ENCODE data around the gene PROSER2. TPM values are rescaled to one million over a fixed set of nuclear protein-coding genes. Genes with fewer than 3 reads are reported as not detected.

Gene PROSER2
- total RNA-seq, 1 experiment from 2014 or later = 10.6 TPM

DNA sequence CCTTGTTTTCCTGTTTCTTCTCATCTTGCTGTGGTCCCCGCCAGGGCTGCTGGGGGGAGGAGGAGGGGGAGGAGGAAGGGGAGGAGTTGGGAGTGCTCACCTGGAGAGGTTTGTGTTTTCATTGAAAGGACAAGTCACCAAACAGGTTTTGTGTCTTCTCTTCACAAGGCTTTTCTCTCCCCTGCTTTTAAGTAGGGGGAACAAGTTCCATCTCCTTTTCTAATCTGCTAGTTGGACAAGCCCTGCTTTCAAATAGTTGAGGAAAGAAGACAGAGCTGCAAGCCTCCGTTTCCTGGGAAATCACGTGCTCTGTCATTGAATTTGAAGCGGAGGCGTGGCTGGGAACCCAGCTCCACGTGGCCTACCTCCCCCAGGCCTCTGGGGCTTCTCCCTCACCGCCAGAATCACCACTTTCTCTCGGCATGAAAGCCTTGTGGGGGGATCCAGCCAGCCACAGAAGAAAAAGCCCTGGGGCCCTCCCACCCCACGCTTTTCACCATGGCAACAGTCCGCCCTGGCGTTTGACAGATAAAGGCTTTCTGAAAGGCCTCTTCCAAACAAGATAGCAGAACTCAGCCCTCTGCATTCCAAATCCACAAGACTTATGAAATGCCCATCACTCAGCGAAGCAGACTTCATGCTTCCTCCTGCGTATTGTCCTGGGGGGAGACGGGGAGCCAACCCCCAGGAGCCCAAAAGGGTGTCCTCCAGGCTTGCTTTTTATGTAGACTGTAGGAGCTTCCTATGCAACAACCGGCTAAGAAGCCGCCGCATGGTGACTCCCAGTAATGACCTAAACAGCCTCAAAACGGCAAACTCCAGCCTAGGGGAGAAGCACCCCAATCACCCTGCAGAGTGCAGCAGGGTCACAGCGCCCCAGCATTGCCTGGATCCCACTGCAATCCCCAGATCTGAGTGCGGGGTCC, 51.7 kb downstream of the PROSER2 start:
- Histone ChIP-seq H3K23me2 (ENCODE audit: insufficient read length, low read depth, low read length, poor library complexity, severe bottlenecking) (no peaks in the 10 kb centered on the region), H4K20me1 (ENCODE audit: control insufficient read depth, insufficient read depth, insufficient read length) (no peaks in the 10 kb centered on the region), H3K18ac (ENCODE audit: insufficient read length, low read depth, low read length) (peak overlapping the region; percentile 34), H3K4me2 (ENCODE audit: insufficient read depth, insufficient read length, low read length) (peak overlapping the region; percentile 34), H3K27me3 (ENCODE audit: insufficient read depth, low read length) (no peaks in the 10 kb centered on the region), H2BK15ac (ENCODE audit: low read depth, low read length) (no peak overlapping the region), H2BK5ac (ENCODE audit: insufficient read length, low read length) (no peak overlapping the region), H2BK120ac (ENCODE audit: low read depth, low read length, poor library complexity, severe bottlenecking) (no peak overlapping the region), H4K91ac (ENCODE audit: insufficient read length, low read depth, low read length) (peak overlapping the region; percentile 60), H3T11ph (ENCODE audit: low read length) (no peak overlapping the region), H2AFZ (ENCODE audit: low read length) (no peak overlapping the region), H2AK5ac (ENCODE audit: insufficient read length, low read length) (no peak overlapping the region), H4K5ac (ENCODE audit: insufficient read length, low read depth, low read length) (no peak overlapping the region), H2BK12ac (ENCODE audit: insufficient read length, low read depth, low read length) (no peak overlapping the region), H3K23ac (ENCODE audit: insufficient read length, low read depth, low read length) (no peak overlapping the region), H3K56ac (ENCODE audit: insufficient read length, low read depth, low read length) (no peak overlapping the region), H3K4ac (ENCODE audit: low read depth, low read length) (no peak overlapping the region), H2BK20ac (ENCODE audit: low read depth, low read length, poor library complexity, severe bottlenecking) (no peak overlapping the region), H3K79me1 (ENCODE audit: insufficient read depth, low read depth, low read length, poor library complexity, severe bottlenecking) (no peaks in the 10 kb centered on the region), H3K4me1 (ENCODE audit: insufficient read depth, low read length) (peaks cover 6% of the 10 kb centered on the region; the same call in 1 of the 2 replicates), H3K14ac (ENCODE audit: insufficient read depth, low read length) (peak overlapping the region; percentile 58; the same call in 1 of the 2 replicates), H4K8ac (replicated peaks; ENCODE audit: insufficient read length, low read depth, low read length) (no peak overlapping the region), H3K27ac (ENCODE audit: insufficient read length, low read depth, low read length) (no peak overlapping the region), H3K79me2 (ENCODE audit: insufficient read depth, low read length) (no peaks in the 10 kb centered on the region), H3K9ac (ENCODE audit: extremely low read depth, insufficient read length, low read length) (no peak overlapping the region), H3K9me3 (ENCODE audit: control insufficient read depth, low read depth, low read length) (no peaks in the 10 kb centered on the region)
- H3K36me3 Mint-ChIP-seq (ENCODE audit: insufficient read depth in 1 of 3, low read depth in 3 of 3) = no peaks in the 10 kb centered on the region
- peaks cover 26 to 30% of the 10 kb centered on the region in 2 experiments for H3K4me1 Mint-ChIP-seq
- peak; percentile 74 for DNase-seq
- no peaks in the 10 kb centered on the region for H3K27me3 Mint-ChIP-seq (ENCODE audit: low read depth)
- no peaks in the 10 kb centered on the region for H3K9me3 Mint-ChIP-seq
- H3K27ac Mint-ChIP-seq = peak overlapping the region; percentile 80 to 96 (median 86); a peak in 4 of 7 replicates
- no CpG with 5 or more reads among the region's 20 CpGs for WGBS (ENCODE audit: extremely low coverage, insufficient read length, low lambda C conversion rate)
- peak overlapping the region; percentile 26 to 55; a peak in 4 of 5 replicates for H3K4me3 Mint-ChIP-seq
- TF ChIP-seq, protein P1, sequence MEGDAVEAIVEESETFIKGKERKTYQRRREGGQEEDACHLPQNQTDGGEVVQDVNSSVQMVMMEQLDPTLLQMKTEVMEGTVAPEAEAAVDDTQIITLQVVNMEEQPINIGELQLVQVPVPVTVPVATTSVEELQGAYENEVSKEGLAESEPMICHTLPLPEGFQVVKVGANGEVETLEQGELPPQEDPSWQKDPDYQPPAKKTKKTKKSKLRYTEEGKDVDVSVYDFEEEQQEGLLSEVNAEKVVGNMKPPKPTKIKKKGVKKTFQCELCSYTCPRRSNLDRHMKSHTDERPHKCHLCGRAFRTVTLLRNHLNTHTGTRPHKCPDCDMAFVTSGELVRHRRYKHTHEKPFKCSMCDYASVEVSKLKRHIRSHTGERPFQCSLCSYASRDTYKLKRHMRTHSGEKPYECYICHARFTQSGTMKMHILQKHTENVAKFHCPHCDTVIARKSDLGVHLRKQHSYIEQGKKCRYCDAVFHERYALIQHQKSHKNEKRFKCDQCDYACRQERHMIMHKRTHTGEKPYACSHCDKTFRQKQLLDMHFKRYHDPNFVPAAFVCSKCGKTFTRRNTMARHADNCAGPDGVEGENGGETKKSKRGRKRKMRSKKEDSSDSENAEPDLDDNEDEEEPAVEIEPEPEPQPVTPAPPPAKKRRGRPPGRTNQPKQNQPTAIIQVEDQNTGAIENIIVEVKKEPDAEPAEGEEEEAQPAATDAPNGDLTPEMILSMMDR (conservative IDR thresholded peaks at IDR 0.05) = peak; percentile 36; the same call in 2 of the 3 replicates
